ENCODE measurements around the gene HADHA.

- TF ChIP-seq SUZ12 (IDR thresholded peaks at IDR 0.05; ENCODE audit: extremely low read depth, insufficient read depth, insufficient read length) (no peak), YY1 (IDR thresholded peaks at IDR 0.05; ENCODE audit: insufficient read depth, insufficient read length) (no peak), ZNF274 (IDR thresholded peaks at IDR 0.05; ENCODE audit: low read depth, low read length) (no peak)
These were observed 55.3 kb downstream of the HADHA start for GRCh38 chr2:26189123-26189522.
